Muscle of leg (tissue), 11 donors: Measurements from ENCODE around the gene DYRK3. TPM values are rescaled to one million over a fixed set of nuclear protein-coding genes. Genes with fewer than 3 reads are reported as not detected.

Source experiments
- DNase-seq: peaks from one replicate; pipeline ENCODE4 v3.0.0; 2013
- H3K27ac ChIP-seq: one replicate; pipeline ENCODE4 v1.5.1; 2013; ENCODE audit warnings: mild to moderate bottlenecking, low read length, control low read depth
- H3K27me3 ChIP-seq: one replicate; pipeline ENCODE4 v1.6.1; 2013; ENCODE audit warnings: low read length; ENCODE audit not compliant: control insufficient read depth, insufficient read depth
- H3K36me3 ChIP-seq: one replicate; pipeline ENCODE4 v1.6.1; 2013; ENCODE audit warnings: low read length; ENCODE audit not compliant: control insufficient read depth, insufficient read depth
- H3K4me1 ChIP-seq: one replicate; pipeline ENCODE4 v1.6.1; 2013; ENCODE audit warnings: low read length; ENCODE audit not compliant: control insufficient read depth, insufficient read depth
- H3K4me3 ChIP-seq: one replicate; pipeline ENCODE4 v1.5.1; 2013; ENCODE audit warnings: low read length, control low read depth
- H3K9me3 ChIP-seq: replicated peaks from 2 replicates; pipeline ENCODE4 v1.6.1; 2013; ENCODE audit warnings: low read depth, low read length; ENCODE audit not compliant: control insufficient read depth
- WGBS: methylation state at CpG from one replicate; pipeline ENCODE4 v1.1.5; 2013; ENCODE audit warnings: missing lambda C conversion rate; ENCODE audit not compliant: insufficient coverage; 5-methylcytosine and 5-hydroxymethylcytosine counted together
- polyA plus RNA-seq, 8 donors: library from polyadenylated mRNA; unstranded; fragments of 120-200 nt; gene quantifications; one replicate each; pipeline versions ENCODE4 v1.2.1 to v1.2.3, GENCODE V29; 2013; ENCODE audit warnings: inconsistent platforms in 1 of 8, low replicate concordance in 1 of 8; ENCODE audit not compliant: insufficient read length in 8 of 8, insufficient read depth in 1 of 8
- total RNA-seq: library from RNA; stranded (reverse); fragments of 120-200 nt; gene quantifications from one replicate; pipeline ENCODE4 v1.2.4, GENCODE V29; 2013

DYRK3 gene
- total and polyA plus RNA-seq, 9 donors = 2.5 to 7.3 (median 5.0) TPM

GRCh38 chr1:206666954-206667665 is 31.8 kb downstream of the DYRK3 start:
- WGBS = 79% methylated on average over 3 of the region's 5 CpGs
- H3K9me3 ChIP-seq = no peaks in the 10 kb centered on the region
- H3K4me3 ChIP-seq = no peak overlapping the region
- H3K4me1 ChIP-seq = peaks cover 21% of the 10 kb centered on the region
- no peak for DNase-seq
- peaks cover 6% of the 10 kb centered on the region for H3K27me3 ChIP-seq
- H3K27ac ChIP-seq = no peak overlapping the region
- no peaks in the 10 kb centered on the region for H3K36me3 ChIP-seq

DNA sequence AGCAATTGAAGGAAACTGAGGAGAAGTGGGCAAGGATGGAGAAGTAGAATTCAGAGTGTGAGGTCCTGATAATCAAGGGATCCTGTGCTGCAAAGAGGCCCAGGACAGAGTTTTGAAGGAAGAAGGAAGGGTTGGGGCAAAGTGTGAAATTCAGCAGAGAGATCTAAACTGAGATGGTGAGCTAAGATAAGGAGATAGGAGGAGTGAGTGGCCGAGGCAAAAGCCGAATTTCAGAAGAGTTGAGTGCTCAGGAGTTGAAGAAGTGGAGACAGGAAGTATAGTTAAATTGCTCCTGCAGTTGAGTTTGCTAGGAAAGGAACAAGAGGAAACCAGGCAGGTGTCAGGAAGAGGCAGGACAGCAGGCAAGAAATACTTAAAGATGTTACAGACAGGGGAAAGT is 33.0 kb downstream of the DYRK3 start:
- Histone ChIP-seq H3K9me3 (no peaks in the 10 kb centered on the region), H3K36me3 (no peaks in the 10 kb centered on the region), H3K4me3 (no peak overlapping the region), H3K27ac (no peak overlapping the region), H3K27me3 (peaks cover 6% of the 10 kb centered on the region), H3K4me1 (peaks cover 24% of the 10 kb centered on the region)
- WGBS = 15% methylated on average over 2 of the region's 2 CpGs
- no peak for DNase-seq

DNA sequence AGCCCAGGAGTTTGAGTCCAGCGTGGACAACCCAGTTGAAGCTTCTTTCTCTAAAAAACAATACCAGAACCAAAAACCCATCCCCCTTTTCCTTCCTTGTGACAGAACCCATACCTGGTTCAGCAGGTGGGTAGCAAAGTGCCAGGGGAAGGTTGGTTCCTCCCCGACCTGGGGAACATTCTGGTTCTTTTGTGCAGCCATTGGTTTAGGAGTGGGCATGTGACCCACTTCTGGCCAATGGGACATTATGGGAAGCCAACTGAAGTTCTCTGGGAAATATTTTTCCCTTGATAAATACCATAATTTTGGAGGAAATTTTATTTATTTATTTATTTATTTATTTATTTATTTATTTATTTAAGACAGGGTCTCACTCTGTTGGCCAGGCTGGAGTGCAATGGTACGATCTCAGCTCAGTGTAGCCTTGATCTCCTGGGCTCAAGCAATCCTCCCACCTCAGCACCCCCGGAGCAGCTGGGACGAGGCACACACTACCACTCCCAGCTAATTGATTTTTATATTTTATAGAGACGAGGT is 33.6 kb downstream of the DYRK3 start:
- no peak for DNase-seq
- Histone ChIP-seq H3K4me3 (no peak overlapping the region), H3K27ac (no peak overlapping the region), H3K4me1 (peaks cover 22% of the 10 kb centered on the region), H3K27me3 (peaks cover under 1% of the 10 kb centered on the region), H3K36me3 (no peaks in the 10 kb centered on the region), H3K9me3 (no peaks in the 10 kb centered on the region)
- no CpG with 5 or more reads among the region's 6 CpGs for WGBS

DNA sequence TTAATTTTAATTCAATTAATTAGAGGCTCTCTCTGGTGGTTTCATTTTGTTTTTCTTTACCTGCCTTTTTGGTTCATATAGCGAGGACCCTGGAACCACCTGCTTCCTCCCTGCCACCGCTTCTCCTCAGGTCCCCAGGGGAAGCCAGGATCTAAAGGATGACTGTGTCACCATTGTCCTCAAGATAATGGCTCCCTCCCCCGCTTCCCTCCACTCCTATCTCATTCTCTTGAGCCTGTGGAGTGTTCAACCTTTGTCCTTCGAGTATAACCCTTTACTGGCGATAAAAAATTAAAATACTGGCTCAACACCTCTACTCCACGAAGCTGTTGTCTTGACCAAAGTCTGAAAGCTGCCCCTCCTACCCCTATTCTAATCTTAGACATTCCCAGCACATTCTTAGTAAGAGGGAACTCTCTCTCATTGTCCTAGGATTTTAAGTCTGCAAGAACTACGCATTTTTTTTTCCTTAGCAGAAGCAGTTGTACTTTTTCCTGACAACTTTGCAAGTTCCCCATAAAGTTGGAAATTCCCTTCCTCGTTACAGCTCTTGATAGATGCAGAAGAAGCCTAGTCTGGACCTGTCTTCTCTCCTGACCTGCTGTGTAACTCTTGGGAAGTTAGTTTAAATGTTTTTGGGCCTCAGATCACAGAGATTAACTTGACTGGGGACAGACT is 36.8 kb downstream of the DYRK3 start:
- Histone ChIP-seq H3K9me3 (no peaks in the 10 kb centered on the region), H3K36me3 (no peaks in the 10 kb centered on the region), H3K27ac (peak overlapping the region; percentile 43), H3K4me1 (peaks cover 23% of the 10 kb centered on the region), H3K27me3 (no peaks in the 10 kb centered on the region), H3K4me3 (no peak overlapping the region)
- DNase-seq = peak; percentile 28
- 47% methylated on average over 7 of the region's 8 CpGs for WGBS

- Histone ChIP-seq H3K27ac (peak overlapping the region; percentile 39), H3K9me3 (no peaks in the 10 kb centered on the region), H3K27me3 (no peaks in the 10 kb centered on the region), H3K4me3 (no peak overlapping the region), H3K36me3 (no peaks in the 10 kb centered on the region), H3K4me1 (peaks cover 23% of the 10 kb centered on the region)
- DNase-seq = peak; percentile 69
- WGBS = 37% methylated on average over 2 of the region's 6 CpGs
Measured at GRCh38 chr1:206672844-206673758, 37.8 kb downstream of the DYRK3 start.

DNA sequence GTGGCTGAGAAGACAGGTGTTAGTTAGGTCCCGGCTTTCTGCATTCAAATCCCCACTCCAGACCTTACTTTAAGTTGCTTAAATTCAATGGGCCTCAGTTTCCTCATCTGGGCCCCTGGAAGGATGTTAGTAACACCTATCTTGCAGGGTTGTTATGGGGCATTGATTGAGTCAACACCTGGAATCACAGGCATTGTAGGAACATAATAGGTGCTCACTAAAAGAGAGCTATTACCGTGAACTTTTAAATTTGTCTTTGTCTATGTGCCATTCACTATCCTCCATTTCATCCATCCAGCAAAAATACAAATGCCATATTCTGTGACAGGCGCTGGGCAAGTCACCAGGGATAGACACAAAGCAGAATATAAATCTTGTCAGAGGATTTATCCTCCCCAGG is 38.9 kb downstream of the DYRK3 start:
- H3K36me3 ChIP-seq = no peaks in the 10 kb centered on the region
- WGBS = 91% methylated on average over 1 of the region's 3 CpGs
- H3K27me3 ChIP-seq = no peaks in the 10 kb centered on the region
- H3K4me3 ChIP-seq = no peak overlapping the region
- no peak overlapping the region for H3K27ac ChIP-seq
- H3K4me1 ChIP-seq = peaks cover 23% of the 10 kb centered on the region
- no peaks in the 10 kb centered on the region for H3K9me3 ChIP-seq
- no peak for DNase-seq

GRCh38 chr1:206674745-206675175 is 39.4 kb downstream of the DYRK3 start:
- no peaks in the 10 kb centered on the region for H3K9me3 ChIP-seq
- no peak overlapping the region for H3K4me3 ChIP-seq
- H3K36me3 ChIP-seq = no peaks in the 10 kb centered on the region
- H3K27ac ChIP-seq = peak overlapping the region; percentile 40
- H3K27me3 ChIP-seq = no peaks in the 10 kb centered on the region
- H3K4me1 ChIP-seq = peaks cover 23% of the 10 kb centered on the region
- no CpG with 5 or more reads among the region's 1 CpG for WGBS
- peak; percentile 49 for DNase-seq

- 56% methylated on average over 2 of the region's 2 CpGs for WGBS
- no peak for DNase-seq
- Histone ChIP-seq H3K27me3 (no peaks in the 10 kb centered on the region), H3K36me3 (no peaks in the 10 kb centered on the region), H3K4me1 (peaks cover 23% of the 10 kb centered on the region), H3K9me3 (no peaks in the 10 kb centered on the region), H3K4me3 (no peak overlapping the region), H3K27ac (no peak overlapping the region)
Measured at GRCh38 chr1:206676499-206676898, 41.2 kb downstream of the DYRK3 start.

GRCh38 chr1:206678490-206678889 is 43.2 kb downstream of the DYRK3 start:
- no peak for DNase-seq
- Histone ChIP-seq H3K27ac (no peak overlapping the region), H3K4me3 (no peak overlapping the region), H3K9me3 (no peaks in the 10 kb centered on the region), H3K27me3 (peaks cover 6% of the 10 kb centered on the region), H3K36me3 (no peaks in the 10 kb centered on the region), H3K4me1 (peaks cover 13% of the 10 kb centered on the region)
- WGBS = no CpG with 5 or more reads among the region's 3 CpGs
